HG02981 (cell line): ENCODE results near the gene TEX29.

Experiments
- ATAC-seq: cut with Tn5 transposase; IDR thresholded peaks from one replicate; pipeline ENCODE4 v1.9.1; 2021; ENCODE audit warnings: mild to moderate bottlenecking, moderate library complexity; ENCODE audit not compliant: unreplicated experiment

Gene TEX29

GRCh38 chr13:111319998-111320911 lies at the start of gene TEX29:
Gene TEX29, plus strand, starts transcription at chr13:111320642. Its CDS starts 249 bp downstream, at chr13:111320891.
- no peak for ATAC-seq

GRCh38 chr13:111270765-111271698 lies 49.4 kb upstream of the TEX29 start:
- ATAC-seq = no peak

GRCh38 chr13:111272117-111272516 lies 48.3 kb upstream of the TEX29 start:
- ATAC-seq = no peak

- no peak for ATAC-seq
Observed at GRCh38 chr13:111275382-111275781, 45.1 kb upstream of the TEX29 start.

GRCh38 chr13:111275995-111276618 lies 44.3 kb upstream of the TEX29 start:
- no peak for ATAC-seq

- ATAC-seq = no peak
Observed at GRCh38 chr13:111278258-111278657, 42.2 kb upstream of the TEX29 start.

GRCh38 chr13:111278743-111279652 lies 41.4 kb upstream of the TEX29 start:
- ATAC-seq = no peak

- no peak for ATAC-seq
Observed at GRCh38 chr13:111280226-111280625, 40.2 kb upstream of the TEX29 start.

- no peak for ATAC-seq
Observed at GRCh38 chr13:111280681-111281585, 39.5 kb upstream of the TEX29 start.

GRCh38 chr13:111281751-111282311 lies 38.6 kb upstream of the TEX29 start:
- ATAC-seq = no peak

GRCh38 chr13:111282425-111282824 lies 38.0 kb upstream of the TEX29 start:
- ATAC-seq = no peak

- no peak for ATAC-seq
Observed at GRCh38 chr13:111282997-111283396, 37.4 kb upstream of the TEX29 start.

GRCh38 chr13:111283457-111283856 lies 37.0 kb upstream of the TEX29 start:
- no peak for ATAC-seq

- no peak for ATAC-seq
Observed at GRCh38 chr13:111283991-111284390, 36.5 kb upstream of the TEX29 start.

GRCh38 chr13:111284565-111284964 lies 35.9 kb upstream of the TEX29 start:
- ATAC-seq = no peak

- no peak for ATAC-seq
Observed at GRCh38 chr13:111286162-111286561, 34.3 kb upstream of the TEX29 start.

- no peak for ATAC-seq
Observed at GRCh38 chr13:111286749-111287148, 33.7 kb upstream of the TEX29 start.

GRCh38 chr13:111287201-111287600 lies 33.2 kb upstream of the TEX29 start:
- ATAC-seq = no peak

- no peak for ATAC-seq
Observed at GRCh38 chr13:111288276-111288675, 32.2 kb upstream of the TEX29 start.
